OCI-LY7 (cell line): Measurements from ENCODE around the gene ACAD8. TPM values are rescaled to one million over a fixed set of nuclear protein-coding genes. Genes with fewer than 3 reads are reported as not detected.
A peak's percentile ranks its signal among the peaks of the same experiment; 100 is the strongest.

Experiments used
- Bru-seq: library from RNA; stranded (reverse); fragments of 400-500 nt; gene quantifications from one replicate; lab custom pipeline; 2021; lab: Mats Ljungman, UMichigan
- BruChase-seq, 2 experiments: library from RNA; stranded (reverse); fragments of 400-500 nt; gene quantifications; one replicate each; lab custom pipeline; 2021; lab: Mats Ljungman, UMichigan
- BruUV-seq: library from RNA; stranded (reverse); fragments of 400-500 nt; replicated peaks from 2 replicates; lab custom pipeline; 2021; lab: Mats Ljungman, UMichigan
- CTCF ChIA-PET: fragments of 300-600 bp; sonication (Branson Sonifier 250); formaldehyde crosslinking; loops from one replicate; lab custom pipeline; 2022; ENCODE audit warnings: antibody characterized with exemption; ENCODE audit not compliant: unreplicated experiment; lab: Charles Lee
- POLR2A ChIA-PET: fragments of 300-600 bp; sonication (Branson Sonifier 250); formaldehyde crosslinking; loops from one replicate; lab custom pipeline; 2022; ENCODE audit warnings: antibody characterized with exemption; lab: Charles Lee
- DNase-seq: peaks from one replicate; pipeline ENCODE4 v3.0.0-alpha.2; 2015; ENCODE audit warnings: low spot score
- H2AFZ ChIP-seq: fragments of 200-600 bp; sonication (generic), shearing (Covaris generic); 2 replicates; pipeline ENCODE4 v1.6.1; 2014; ENCODE audit warnings: mild to moderate bottlenecking, antibody characterized with exemption, low read length, moderate library complexity
- H3K27ac ChIP-seq: fragments of 200-600 bp; sonication (generic); 2 replicates; pipeline ENCODE4 v1.5.1; 2014; ENCODE audit warnings: mixed run types, low read depth, mild to moderate bottlenecking, moderate library complexity, low read length, inconsistent platforms; ENCODE audit not compliant: poor library complexity, severe bottlenecking
- H3K36me3 ChIP-seq: fragments of 200-600 bp; sonication (generic); 2 replicates; pipeline ENCODE4 v1.6.1; 2014; ENCODE audit warnings: mild to moderate bottlenecking, antibody characterized with exemption, low read length, moderate library complexity, mixed read lengths; ENCODE audit not compliant: insufficient read depth
- H3K4me1 ChIP-seq: fragments of 200-600 bp; sonication (generic); 2 replicates; pipeline ENCODE4 v1.5.1; 2014; ENCODE audit warnings: mild to moderate bottlenecking, low read length; ENCODE audit not compliant: insufficient read depth, poor library complexity, severe bottlenecking
- H3K4me2 ChIP-seq: fragments of 200-600 bp; sonication (generic); 2 replicates; pipeline ENCODE4 v1.6.1; 2014; ENCODE audit warnings: mild to moderate bottlenecking, low read length
- H3K4me3 ChIP-seq: fragments of 200-600 bp; sonication (generic); 2 replicates; pipeline ENCODE4 v1.5.1; 2014; ENCODE audit warnings: mild to moderate bottlenecking, low read depth, low read length; ENCODE audit not compliant: poor library complexity, severe bottlenecking
- H3K79me2 ChIP-seq: fragments of 200-600 bp; sonication (generic); 2 replicates; pipeline ENCODE4 v1.6.1; 2016; ENCODE audit warnings: low read depth, mild to moderate bottlenecking, low read length, moderate library complexity, mixed read lengths; ENCODE audit not compliant: insufficient read depth
- H3K9me2 ChIP-seq: fragments of 200-600 bp; sonication (generic); 2 replicates; pipeline ENCODE4 v1.6.1; 2016; ENCODE audit warnings: mild to moderate bottlenecking, low read length, mixed read lengths; ENCODE audit not compliant: insufficient read depth
- H3K9me3 ChIP-seq: fragments of 200-600 bp; sonication (generic); 2 replicates; pipeline ENCODE4 v1.6.1; 2014; ENCODE audit warnings: mild to moderate bottlenecking, mixed run types, low read length, mixed read lengths
- H4K20me1 ChIP-seq: fragments of 200-600 bp; sonication (generic); 2 replicates; pipeline ENCODE4 v1.6.1; 2014; ENCODE audit warnings: mild to moderate bottlenecking, antibody characterized with exemption, low read length, moderate library complexity, mixed read lengths; ENCODE audit not compliant: insufficient read depth
- CTCF ChIP-seq: fragments of 200-600 bp; sonication (generic); conservative IDR thresholded peaks from 2 replicates; pipeline ENCODE4 v1.5.1; 2014; ENCODE audit warnings: mild to moderate bottlenecking, antibody characterized with exemption, low read length, moderate library complexity, mixed read lengths
- EZH2phosphoT487 ChIP-seq: fragments of 200-600 bp; sonication (generic); IDR thresholded peaks from 2 replicates; pipeline ENCODE4 v1.6.1; 2018; ENCODE audit warnings: low read depth, borderline replicate concordance, mild to moderate bottlenecking, mixed run types, antibody characterized with exemption, low read length, moderate library complexity, mixed read lengths
- intact Hi-C: fragments of 100-400 bp; cut with micrococcal nuclease; formaldehyde crosslinking; loops from one replicate; pipeline ENCODE4 v1.10.0; 2022; ENCODE audit not compliant: unreplicated experiment
- long read RNA-seq: library from polyadenylated mRNA; stranded (forward); transcript quantifications from one replicate; pipeline ENCODE4 v2.0.0, GENCODE V29; 2022
- total RNA-seq, 2 experiments: library from RNA; depleted of rRNA in 1 of 2; stranded (reverse); fragments of >200 nt in 1 of 2; shearing (Covaris generic) in 1 of 2; gene quantifications; 2 replicates each; pipeline ENCODE4 v1.2.3, GENCODE V29; 2014 to 2022

ACAD8 gene
- total RNA-seq (2014; rRNA removed; shearing (Covaris generic)) (22.8 and 29.7 TPM in 2 replicates), total RNA-seq (2022) (20.4 and 24.7 TPM in 2 replicates), Bru-seq, nascent RNA (percentile 51 among the genes with signal in this experiment), BruChase-seq, experiment 1, labeled RNA remaining after a 6-hour chase (percentile 59 among the genes with signal in this experiment), BruChase-seq, experiment 2, labeled RNA remaining after a 2-hour chase (percentile 64 among the genes with signal in this experiment)
- long read RNA-seq, transcript ACAD8-201 (11 exons, 2,249 nt), result major isoform, 38 of 79 reads
- long read RNA-seq, partial matches to known transcripts, result 5 of 79 reads
- long read RNA-seq, other reads (novel, unspliced or antisense), result 36 of 79 reads

DNA sequence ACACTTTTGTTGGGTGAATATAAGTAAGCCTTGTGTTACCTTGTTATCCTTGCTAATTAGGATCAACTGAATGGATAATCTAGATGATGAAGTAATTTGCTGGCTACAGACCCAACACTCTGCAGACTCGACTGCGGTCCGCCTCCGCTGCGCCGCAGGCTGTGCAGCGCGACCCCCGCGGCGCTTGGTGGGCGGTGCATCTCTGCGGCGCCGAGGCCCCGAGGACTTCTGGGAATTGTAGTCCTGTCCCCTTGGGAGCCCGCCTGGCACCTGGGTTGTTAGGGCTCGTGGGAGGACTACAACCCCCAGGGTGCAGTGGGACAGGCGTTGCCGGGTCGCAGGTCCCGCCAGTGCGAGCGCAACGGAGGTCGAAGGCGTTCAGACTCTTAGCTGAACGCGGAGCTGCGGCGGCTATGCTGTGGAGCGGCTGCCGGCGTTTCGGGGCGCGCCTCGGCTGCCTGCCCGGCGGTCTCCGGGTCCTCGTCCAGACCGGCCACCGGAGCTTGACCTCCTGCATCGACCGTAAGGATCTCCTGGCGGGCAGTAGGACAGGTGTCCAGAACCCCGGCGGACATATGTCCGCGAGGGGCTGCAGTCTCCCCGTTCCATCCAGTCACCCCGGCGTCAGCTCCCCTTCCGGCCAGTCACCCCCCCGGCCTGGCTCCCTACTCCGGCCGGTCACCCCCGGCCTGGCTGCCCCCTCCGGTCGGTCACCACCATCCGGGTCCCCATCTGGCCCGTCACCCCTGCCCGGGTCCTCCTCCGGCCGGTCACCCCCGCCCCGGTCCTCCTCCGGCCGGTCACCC is at the start of gene ACAD8, which contains the start of gene THYN1:
ACAD8 (plus strand) TSS at position 381 of the 806 bp plus-strand sequence; CDS start at position 414, 33 bp downstream.
THYN1 (minus strand) TSS at position 165 of the 806 bp plus-strand sequence. CDS start 470 bp downstream, outside the sequence.
- Histone ChIP-seq H3K79me2 (peaks cover 12% of the 10 kb centered on the region; the same call in 1 of the 2 replicates), H4K20me1 (no peaks in the 10 kb centered on the region), H3K9me3 (no peaks in the 10 kb centered on the region), H3K36me3 (peaks cover 30% of the 10 kb centered on the region), H3K27ac (peak within 1 kb of the TSS; percentile 25), H3K9me2 (no peaks in the 10 kb centered on the region), H2AFZ (peak within 1 kb of the TSS; percentile 88), H3K4me2 (peak within 1 kb of the TSS; percentile 91), H3K4me1 (peaks cover 17% of the 10 kb centered on the region), H3K4me3 (peak within 1 kb of the TSS; percentile 82)
- TF ChIP-seq EZH2phosphoT487 (no peak), CTCF (peak; percentile 32; the same call in 1 of the 2 replicates)
- BruUV-seq, result no TSS peak
- intact Hi-C loops, result loop anchor here (1.0 kb wide), 2 partner anchors 25 to 29 kb away; partner anchors contain the start of gene VPS26B
- peak; percentile 98 for DNase-seq
- CTCF ChIA-PET, result no interaction called here
- POLR2A ChIA-PET, result interaction anchor here (0.5 to 1.4 kb wide), 6 partner anchors 25 to 392 kb away, joined by 3 to 6 read pairs (median 3); partner anchors contain the start of genes NCAPD3 and VPS26B

DNA sequence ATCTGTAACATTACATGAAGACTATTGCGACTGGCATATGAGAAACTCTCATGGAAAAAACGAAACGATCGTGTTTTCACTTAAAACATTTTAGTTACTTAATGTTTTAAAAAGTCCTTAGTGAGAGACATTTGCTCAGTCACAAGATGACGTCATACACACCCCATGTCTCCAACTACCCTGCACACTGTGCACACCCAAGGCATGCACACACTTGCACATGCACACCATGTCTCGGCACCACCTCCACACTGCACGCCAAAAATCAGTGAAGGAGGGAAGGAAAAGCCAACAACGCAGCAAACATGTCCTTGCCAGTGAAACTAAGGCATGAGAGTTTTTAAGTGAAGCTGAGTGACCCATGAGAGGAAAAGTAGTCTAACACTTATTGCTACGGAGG is 47.6 kb upstream of the ACAD8 start:
- BruUV-seq, result no TSS peak
- Histone ChIP-seq H3K36me3 (peaks cover 99% of the 10 kb centered on the region), H3K27ac (no peak overlapping the region), H2AFZ (no peak overlapping the region), H4K20me1 (peaks cover 18% of the 10 kb centered on the region; the same call in 1 of the 2 replicates), H3K9me3 (no peaks in the 10 kb centered on the region), H3K4me2 (no peak overlapping the region), H3K4me1 (no peaks in the 10 kb centered on the region), H3K4me3 (no peak overlapping the region), H3K79me2 (peaks cover 10% of the 10 kb centered on the region), H3K9me2 (no peaks in the 10 kb centered on the region)
- intact Hi-C loops, result no loop called here
- POLR2A ChIA-PET, result interaction anchor here (1.4 kb wide), 1 partner anchor 19 kb away, joined by 3 read pairs; the partner anchor contains the start of genes NCAPD3 and VPS26B
- DNase-seq, result no peak
- CTCF ChIA-PET, result no interaction called here
- TF ChIP-seq EZH2phosphoT487 (no peak), CTCF (no peak)
